GM12874 (cell line): Measurements from ENCODE around the gene CDH11.

Experiments used
- CTCF ChIP-seq: IDR thresholded peaks from 2 replicates; pipeline ENCODE4 v1.5.1; 2011; ENCODE audit warnings: low read depth, mild to moderate bottlenecking, control low read depth, low read length, moderate library complexity; ENCODE audit not compliant: insufficient read depth

Gene CDH11

GRCh38 chr16:65068151-65068740 is 53.6 kb downstream of the CDH11 start:
- no peak for TF ChIP-seq CTCF

- no peak for TF ChIP-seq CTCF
Measured at GRCh38 chr16:65066651-65067050, 55.2 kb downstream of the CDH11 start.

DNA sequence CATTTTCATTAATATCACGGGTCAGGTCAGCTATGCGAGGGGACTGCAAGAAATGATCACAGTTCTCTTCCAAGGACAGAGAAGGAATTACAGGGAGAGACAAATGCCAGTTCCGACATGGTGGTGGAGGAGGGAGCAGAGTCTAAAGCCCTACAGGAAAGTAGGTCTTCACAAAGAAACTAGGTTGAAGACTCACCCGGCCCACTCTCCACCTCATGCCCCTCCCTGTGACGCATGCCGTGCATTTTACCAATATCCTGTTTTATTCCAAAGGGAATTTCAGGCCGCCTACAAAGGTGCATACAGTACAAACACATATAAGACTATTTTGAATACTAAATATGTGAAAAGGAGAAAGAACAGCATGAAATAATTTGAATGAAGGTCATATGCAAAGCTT is 56.8 kb downstream of the CDH11 start:
- TF ChIP-seq CTCF, result no peak

DNA sequence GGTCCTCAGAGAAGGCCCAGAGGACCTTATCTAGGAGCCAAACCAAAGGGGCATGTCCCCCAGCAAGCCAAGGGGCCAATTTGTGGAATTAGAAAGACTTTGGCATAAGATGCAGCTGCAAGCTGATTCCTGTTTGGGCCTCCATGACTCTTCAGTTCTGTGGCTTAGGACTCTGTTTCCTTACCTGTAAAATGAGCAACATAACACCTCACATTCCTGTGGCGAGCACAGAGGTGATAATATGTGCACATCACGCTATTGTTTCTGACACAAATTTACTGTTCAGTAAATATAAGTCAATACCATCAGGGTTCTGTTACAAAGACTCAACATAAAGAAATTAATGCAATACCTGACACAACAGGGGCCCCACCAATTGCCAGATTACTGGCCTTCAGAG is 57.7 kb downstream of the CDH11 start:
- TF ChIP-seq CTCF, result no peak

- TF ChIP-seq CTCF, result no peak
Measured at GRCh38 chr16:65062736-65063583, 58.9 kb downstream of the CDH11 start.

DNA sequence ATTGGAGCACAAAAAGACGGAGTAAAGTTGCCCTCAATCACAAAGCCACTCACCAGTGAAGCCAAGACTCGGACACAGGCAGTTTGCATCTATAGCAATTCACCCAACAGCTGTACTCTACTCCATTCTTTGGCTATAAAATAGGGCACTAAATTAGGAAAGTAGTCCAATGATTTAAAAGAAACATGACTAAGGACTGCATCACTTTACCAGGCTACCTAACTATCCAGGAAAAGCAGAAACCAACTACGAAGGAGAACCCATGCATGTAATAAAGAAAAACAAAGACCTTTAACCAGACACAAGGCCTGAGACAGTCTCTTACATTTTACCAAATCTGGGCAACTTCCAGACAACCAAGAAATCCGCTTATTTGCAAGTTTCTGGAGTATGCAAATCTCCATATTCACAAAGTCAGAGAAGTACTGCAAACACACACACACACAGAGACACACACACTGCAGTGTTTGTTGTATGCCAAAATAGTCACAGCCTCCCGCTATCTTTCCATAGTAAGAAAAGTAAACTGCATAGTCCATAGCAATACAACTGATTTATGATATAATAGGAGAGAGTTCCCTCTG is 59.8 kb downstream of the CDH11 start:
- TF ChIP-seq CTCF, result no peak

- no peak for TF ChIP-seq CTCF
Measured at GRCh38 chr16:65061263-65061662, 60.6 kb downstream of the CDH11 start.
